HS-27A (cell line): Measurements from ENCODE around the gene HSBP1L1.

Experiments used
- DNase-seq: peaks from one replicate; pipeline ENCODE4 v3.0.0-alpha.2; 2012; ENCODE audit warnings: low read depth, missing footprints

HSBP1L1 gene

DNA sequence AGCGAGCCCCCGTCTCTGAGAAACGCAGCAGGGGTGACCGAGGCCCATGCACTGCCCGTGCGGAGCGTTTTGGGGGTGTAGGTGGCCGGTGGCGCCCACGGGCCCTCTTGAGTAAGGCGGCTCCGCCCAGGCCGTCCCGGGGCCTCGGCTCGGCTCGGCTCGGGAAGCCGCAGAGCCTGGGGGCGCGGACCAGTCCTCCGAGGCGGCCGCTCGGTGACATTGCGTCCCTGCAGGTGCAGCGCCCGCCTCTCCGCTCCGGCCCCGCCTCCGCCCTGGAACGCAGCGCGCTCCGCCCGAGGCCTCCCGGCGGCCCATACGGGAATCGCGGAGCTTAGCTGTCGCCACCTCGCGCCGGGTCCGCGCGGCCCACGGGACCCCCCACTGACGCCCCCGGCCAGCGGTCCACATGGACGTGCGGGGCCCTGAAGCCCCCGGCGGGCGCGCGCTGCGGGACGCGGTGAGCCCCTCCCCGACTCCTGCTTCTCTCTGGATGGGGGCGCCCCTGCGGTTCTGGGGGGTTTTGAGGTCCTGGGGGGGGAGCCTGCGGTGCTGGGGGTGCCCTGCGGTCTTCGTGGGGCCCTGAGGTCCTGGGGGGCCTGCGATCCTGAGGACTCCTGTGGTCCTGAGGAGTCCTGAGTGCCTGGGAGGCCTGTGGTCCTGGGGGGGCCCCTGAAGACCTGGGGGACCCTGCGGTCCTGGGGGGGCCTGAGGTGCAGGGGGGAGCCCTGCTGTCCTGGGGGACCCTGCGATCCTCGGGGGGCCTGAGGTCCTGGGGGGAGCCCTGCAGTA, at the start of gene HSBP1L1:
Gene HSBP1L1 (plus strand): TSS at position 314 of the 789 bp plus-strand sequence. CDS start 93 bp downstream, at position 407.
- no peak for DNase-seq

DNA sequence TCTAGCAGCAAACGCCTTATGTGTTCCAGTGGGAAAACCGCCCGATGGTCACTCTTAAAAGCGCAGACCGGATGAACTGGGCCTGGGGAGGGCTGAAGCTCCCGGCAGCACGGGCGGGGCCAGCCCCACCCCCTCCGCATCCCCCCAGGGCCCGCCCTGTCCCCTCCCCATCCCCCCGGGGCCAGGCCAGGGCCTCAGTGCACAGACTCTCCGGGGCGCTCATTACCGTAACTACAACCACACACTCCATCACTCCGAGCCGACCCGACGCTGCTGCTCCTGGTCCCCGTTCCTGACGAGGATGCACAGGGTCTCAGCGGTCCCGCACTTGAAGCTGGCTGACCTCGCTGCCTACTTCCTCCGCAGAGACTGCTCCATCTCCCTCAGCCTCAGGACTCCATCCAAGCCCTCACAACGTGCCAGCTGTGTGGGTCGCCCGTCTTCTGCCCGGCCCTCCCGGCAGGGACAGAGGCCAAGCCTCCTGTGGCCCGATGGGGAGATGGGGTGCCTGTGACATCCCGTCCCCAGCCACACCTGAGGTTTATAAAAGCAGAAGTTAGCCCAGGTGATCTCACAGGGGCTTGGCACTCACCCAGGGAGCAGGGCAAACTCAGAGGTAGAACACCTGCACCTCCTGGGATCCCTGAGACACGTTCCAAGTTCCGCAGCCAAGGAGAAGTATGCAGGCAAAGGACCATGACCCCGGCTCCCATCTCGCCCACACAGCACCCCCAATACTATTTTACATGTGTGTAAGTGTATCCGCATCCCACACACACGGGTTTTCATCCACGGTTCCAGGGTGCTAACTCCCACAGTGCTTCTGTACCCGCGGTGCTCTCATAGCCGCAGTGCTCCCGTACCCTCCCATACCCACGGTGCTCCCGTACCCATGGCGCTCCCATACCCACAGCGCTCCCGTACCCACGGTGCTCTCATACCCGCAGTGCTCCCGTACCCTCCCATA, 49.0 kb upstream of the HSBP1L1 start:
- DNase-seq, result no peak

DNA sequence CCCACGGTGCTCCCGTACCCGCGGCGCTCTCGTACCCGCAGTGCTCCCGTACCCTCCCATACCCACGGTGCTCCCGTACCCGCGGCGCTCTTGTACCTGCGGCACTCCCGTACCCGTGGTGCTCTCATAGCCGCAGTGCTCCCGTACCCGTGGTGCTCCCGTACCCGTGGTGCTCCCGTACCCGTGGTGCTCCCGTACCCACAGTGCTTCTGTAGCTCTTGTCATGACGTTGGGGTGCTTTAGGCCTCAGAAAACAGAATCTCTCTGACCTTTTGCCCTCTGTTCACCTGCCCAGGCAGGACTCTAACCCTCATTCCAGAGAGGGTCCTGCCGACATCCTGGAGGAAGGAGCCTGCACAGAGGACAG, 48.3 kb upstream of the HSBP1L1 start:
- no peak for DNase-seq

DNA sequence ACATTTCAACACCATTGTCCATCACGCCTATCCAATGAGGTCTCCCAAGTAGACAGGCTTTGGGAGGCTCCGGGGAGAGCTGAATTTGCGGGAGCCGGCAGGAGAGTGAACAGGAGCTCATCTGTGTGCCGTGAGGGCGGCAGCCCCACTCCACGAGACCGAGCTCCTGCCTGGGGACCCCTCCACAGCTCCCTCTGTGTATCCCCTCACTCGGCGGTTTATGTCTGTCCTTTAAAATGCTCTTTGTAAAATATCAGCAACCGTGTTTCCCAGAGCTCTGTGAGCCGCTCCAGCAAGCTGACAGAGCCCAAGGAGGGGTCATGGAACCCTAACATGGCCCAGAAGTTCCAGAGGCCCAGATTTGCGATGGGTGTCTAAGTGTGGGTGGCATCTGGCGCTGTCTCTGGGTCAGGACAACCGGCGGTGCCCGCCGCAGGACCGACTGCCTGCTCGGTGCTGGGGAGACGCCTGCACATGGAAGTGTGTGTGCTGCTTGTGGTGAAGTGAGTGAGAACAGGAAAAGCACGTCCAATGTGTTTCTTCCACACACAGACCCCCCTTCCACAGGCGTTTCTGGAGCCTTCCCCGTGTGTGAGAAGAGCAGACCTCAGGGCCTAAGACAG, 47.8 kb upstream of the HSBP1L1 start:
- DNase-seq, result no peak

DNA sequence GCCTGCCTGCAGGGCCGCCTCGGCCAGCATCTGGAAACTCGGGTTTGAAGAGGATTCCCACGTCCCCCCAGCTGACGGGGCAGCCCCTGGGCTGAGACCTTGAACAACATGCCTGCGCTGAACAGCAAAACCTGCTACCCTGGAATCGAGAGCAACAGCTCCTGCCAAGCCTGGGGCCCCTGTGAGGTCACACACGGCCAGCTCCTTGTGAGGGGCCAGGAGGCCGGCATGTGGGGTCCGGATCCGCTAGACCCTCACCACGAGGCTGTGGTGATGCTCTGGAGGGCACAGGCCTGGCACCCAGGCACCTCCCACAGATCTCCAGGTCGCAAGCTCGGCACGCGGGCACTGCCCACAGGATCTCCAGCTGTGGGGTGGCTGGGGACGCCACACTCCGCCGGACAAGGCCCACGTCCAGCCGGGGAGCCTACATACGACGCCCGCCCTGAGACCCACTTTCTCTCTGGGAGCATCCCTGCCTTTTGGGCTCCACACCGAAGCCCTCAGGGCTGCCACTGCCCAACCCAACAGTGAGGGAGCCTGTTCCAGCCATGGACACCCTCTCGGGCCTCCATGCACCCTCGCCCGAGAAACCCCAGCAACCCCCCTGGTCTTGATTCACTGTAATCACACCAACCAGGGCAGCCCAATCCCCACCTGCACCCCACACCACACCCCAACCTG, 47.1 kb upstream of the HSBP1L1 start:
- DNase-seq, result no peak

DNA sequence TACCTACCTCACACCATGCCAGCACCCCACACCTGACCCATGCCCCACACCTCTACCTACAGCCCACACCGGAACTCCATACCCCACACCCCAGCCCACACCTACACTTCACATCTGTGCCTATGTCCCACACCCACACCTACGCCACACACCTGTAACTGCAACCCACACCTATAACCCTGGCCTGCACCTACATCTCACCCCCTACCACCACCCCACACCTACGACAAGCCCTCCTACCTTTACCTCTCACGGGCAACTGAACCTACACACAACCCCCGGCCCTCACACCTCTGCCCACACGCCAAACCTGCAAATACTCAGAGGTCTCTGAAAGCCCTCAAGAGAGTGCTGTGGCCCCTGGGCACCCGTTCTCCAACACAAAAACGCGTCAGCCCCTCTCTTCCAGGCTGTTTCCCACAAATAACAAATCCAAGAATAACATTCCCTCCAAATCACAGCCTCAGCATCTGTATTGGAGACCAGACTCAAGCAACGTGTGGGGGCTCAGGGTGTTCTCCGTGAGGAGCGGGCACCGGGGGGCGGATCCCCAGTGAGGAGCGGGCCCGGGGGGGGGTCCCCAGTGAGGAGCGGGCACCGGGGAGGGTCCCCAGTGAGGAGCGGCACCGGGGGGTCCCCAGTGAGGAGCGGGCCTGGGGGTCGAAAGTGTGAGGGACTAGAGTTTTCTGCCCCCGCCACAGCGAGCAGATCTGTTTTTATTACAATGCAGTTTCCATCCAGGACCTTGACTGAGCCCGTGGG, 46.4 kb upstream of the HSBP1L1 start:
- no peak for DNase-seq

DNA sequence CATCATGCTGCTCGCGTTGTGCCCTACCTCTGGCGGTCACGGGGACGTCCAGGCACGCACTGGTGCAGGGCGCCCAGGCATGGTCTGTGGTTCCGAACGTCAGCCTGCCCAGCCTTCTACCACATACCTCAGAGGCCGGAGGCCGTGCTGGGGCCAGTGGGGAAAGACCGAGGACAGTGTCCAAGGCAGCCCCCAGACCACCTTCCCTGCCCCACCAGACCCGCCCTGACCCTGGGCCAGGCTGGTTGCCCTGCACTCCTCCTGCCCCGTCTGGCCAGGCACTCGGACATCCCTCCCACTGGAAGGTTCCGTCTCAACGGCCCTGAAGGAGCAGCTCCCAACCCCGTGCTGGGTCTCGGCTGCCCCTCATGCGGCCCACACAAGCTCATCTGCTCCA, 45.8 kb upstream of the HSBP1L1 start:
- DNase-seq, result no peak

DNA sequence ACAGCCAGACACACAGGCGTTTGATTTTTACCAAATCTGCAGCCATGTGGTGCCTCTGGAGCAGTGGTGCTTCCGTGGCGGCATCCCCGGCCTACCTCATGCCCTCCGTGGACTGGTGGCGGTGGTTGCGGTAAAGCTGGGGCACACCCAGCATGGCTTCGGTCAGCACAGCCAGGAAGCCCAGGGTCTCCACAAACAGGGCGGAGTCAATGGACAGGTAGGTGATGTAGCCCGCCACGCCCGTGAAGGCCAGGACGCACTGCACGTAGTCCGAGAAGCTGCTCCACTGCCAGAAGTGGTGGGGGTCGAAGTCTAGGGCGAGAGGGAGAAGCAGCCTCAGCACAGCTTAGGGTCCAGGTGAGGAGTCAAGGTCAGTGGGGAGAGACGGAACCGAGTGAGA, 45.4 kb upstream of the HSBP1L1 start:
- DNase-seq, result no peak

DNA sequence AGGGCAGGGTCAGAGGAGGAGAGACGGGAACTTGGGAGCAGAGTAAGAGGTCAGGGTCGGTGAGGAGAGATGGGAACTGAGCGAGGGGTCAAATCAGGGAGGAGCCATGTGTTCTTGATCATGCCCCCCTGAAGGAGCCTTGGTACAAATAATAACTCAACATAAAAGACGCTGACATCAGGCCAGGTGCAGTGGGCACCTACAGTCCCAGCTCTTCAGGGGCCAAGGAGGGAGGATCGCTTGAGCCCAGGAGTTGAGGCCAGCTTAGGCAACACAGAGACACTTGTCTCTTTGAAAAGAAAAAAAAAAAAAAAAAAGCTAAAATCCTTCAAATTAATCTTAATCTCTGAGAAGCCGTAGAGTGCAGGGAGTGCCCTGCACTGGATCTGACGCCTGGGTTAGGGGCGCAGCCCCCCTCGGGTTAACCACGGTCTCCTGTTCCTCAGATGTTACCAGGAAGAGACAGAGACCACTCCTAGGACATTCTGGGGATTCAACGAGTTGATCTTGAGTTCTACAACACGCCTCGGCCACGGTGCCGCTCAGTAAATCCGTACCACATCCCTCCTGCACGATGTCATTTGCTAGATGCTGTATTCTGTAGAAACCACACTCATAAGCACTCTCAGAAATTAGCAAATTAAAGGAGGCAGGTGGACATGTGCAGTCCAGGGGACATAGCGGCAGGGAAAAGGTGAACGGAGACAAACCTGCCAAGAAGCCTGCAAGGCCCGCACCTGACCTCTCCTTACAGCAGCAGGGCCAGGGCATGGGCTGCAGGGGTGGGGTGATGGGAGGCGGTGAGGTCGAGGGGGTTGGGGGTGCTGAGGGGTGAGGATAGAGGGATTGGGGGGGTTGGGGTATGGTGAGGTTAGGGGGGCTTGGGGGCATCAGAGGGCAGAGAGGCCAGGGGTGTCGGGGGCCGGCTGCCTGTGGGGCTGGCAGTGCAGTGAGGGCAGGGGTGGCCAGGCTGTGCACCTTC, 42.2 kb upstream of the HSBP1L1 start:
- DNase-seq, result no peak

DNA sequence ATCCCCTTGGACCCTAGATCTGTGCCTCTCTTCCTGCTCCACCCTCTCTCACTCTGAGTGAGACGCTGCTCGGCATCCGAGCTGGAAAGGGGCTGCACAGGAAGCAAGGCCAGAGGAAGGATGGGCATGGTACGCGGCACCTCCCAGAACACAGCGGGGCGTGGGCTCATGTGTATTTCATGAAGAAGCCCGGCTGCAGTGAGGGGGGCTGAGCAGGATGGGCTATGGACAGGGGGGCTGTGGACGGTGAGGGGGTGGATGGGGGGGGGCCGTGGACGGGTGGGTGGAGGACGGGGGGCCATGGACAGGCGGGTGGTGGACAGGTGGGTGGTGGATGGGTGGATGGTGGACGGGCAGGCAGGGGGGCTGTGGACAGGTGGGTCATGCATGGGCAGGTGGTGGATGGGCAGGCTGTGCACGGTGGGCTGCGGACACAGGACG, 41.5 kb upstream of the HSBP1L1 start:
- DNase-seq, result no peak

DNA sequence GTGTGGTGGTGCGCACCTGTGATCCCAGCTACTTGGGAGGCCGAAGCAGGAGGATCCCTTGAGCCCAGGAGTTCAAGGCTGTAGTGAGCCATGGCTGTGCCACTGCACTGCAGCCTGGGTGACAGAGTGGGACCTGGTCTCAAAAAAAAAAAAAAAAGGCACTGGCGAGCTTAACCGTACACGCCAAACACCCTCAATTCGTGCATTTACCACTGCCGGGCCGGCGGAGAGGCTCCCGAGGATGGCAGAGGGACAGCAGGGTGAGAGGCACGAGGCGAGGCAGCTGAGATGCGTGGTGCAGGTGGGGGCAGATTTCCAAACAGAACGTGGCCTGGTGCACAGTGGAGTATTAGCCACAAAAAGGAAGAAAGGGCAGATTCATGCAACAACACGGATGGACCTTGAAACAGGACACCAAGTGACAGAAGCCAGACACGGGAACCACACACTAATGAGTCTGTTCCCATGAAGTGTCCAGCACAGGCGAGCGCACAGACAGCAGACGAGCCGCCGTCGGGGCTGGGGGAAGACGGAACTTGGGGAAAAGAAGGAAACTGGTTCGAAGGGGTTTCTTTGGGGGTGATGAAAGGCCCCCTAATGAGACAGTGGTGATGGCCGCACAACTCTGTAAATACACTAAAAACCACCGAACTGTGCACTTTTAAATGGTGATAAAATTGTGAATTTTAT, 40.4 kb upstream of the HSBP1L1 start:
- no peak for DNase-seq

DNA sequence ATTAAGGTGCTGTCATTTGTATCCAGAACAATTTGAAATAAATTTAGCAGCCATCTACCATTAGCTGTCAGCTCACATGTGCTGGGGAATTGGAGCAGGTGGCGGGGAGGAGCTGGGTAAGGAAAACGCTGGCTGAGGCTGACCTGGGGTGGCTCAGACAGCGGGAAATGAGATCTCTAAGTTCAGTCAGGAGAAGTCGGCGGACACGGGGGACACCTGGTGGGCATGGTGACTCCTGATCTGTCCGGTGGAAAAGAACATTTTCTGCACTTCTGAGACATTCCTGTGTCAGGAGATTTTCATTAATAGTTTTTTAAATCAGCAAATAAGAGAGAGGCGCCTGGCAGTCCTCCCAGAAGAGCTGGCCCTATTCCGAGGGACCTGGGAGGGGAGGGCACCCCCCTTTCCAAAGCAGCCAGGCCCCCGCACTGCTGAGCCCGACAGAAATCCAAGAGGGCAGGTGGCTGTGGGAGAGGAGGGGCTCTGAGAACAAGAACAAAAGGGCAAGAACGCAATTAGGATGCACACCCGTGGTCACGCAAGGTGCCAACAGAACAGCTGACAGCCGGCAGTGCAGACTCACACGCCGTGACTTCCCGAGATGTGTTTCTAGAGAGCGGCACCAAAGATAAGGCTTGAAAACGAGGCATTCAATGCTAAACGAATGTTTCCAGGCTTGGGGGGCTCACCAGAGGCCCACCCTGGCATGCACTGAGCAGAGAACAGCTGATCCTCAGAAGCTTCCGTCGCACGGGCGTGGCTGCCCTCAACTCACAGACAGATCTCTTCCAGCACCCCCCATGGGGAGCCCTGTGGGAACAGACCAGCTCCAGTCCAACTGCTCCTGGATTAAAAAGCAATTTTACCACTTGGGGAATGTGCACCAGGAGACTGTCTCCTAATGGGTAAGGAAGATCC, 39.4 kb upstream of the HSBP1L1 start:
- no peak for DNase-seq

DNA sequence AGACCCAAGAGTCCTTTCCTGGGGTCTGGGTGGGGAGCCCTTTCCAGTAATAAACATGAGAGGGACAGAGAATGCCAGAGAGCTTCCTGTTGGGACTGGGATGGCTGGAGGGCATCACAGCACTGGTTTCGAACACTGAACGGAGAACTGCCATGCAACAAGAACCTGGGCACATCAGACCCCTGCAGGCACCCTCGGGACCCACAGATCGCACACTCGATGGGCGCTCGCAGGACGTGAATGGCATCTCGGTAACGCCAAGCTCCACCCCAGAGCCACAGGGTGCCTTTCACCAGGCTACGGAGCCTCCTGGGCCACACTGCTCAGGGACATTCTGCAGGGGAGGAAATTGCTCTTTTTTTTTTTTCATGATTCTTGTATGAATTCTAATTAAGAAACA, 38.1 kb upstream of the HSBP1L1 start:
- DNase-seq, result no peak

DNA sequence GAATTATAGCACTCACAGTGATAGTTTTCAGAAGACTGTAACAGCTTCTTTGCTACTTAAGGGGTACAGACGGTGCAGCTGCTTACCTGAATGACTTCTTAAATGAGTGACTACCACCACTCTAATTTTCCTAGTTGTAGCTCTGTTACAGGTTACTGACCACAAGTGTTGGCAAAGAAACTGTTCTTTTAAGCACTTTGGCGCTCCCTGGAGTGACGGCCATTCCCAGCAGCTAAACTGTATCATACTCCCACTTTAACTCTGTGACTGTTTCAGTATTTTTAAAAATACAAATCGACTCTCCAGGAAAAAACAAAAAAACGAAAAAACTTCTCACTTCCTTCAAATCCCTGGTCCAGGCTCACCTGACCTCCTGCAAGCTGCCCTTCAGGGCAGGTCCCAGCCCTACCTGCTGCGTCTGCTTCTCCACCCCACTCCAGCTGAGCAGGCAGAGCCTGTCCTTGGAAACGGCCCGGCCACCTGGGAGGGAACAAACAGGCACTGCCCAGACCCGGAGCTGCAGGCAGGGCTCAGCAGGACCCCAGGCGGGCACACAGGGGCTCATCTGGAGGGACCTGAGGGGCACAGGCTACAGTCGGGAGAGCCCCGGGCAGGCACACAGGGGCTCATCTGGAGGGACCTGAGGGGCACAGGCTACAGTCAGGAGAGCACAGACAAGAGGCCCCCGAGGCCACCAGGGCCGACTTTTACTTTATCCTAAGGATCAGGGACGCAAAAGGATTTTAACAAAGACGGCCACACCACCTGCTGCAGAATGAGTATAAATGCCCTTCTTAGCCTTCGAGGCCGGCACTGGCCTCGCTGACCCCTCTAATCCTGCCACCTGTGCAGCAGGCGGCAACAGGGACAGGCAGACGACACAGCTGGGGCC, 37.5 kb upstream of the HSBP1L1 start:
- no peak for DNase-seq

DNA sequence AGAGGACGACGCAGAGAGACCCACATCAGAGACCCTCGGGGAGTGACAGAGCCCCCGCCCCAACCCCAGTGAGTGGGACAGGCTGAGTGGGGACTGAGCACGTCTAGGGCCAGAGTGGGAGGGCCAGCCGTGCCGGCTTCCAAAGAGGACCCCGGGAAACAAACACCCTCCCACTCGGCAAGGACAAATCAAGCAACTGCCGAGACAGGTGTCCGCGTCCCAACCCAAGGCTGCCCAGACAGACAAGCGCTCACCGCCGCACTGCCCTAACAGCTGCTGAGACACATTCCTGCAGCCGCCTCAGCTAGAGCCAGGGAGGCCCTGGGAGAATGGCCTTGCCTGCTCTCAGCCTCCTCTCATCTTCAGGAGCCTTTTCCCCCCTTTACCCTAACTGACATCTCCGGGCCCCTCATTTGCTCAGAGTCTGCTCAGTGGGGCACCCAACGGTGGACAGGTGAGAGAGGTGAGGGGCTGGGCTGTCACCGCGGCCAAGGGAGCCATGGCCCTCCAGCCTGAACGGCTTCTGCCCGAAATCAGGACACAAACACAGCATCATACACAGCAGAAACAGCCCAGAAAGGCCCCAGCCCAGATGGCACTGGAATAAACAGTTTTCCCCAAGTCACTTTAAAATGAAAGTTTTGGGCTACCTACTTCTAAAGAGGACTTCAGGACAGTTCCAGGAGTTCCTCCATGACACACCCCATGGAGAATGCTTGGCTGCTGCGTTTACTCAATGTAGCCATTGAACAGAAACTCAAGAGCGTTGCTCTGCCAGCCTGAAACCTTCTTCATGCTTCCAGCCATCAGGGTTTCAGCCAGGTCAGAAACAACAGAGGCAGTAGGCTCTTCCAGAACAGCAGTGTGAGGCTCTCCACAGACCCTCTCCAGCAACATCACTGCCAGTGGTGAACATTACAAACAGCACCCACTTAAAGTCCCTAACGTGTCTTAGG, 36.6 kb upstream of the HSBP1L1 start:
- no peak for DNase-seq

DNA sequence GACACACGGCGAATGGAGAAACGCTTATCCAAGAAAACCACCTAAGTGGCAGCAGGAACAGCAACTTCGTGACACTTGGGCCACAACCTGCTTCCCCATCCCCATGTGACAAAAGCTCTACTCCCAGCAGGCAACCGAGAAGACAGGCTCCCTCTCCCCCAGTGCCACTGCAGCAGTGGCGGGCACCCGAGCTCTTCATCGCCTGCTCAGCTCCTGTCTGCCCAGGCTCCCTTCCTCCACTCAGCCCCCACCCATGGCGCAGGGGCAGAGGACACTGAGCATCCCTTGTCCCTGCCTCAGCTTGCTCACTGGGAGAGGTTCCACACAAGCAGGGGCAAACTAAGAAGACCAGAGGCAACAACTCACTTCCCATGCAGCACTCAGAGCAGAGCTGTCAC, 35.9 kb upstream of the HSBP1L1 start:
- DNase-seq, result no peak
